ENCODE measurements around the gene RHOG. TPM values are rescaled to one million over a fixed set of nuclear protein-coding genes. Genes with fewer than 3 reads are reported as not detected.

Gene RHOG
- total and polyA plus RNA-seq, 9 of the 15 experiments (the other 6 are each of a cell fraction or from before 2014, with no cell fraction given) = 22.6 to 162 (median 80.3) TPM

DNA sequence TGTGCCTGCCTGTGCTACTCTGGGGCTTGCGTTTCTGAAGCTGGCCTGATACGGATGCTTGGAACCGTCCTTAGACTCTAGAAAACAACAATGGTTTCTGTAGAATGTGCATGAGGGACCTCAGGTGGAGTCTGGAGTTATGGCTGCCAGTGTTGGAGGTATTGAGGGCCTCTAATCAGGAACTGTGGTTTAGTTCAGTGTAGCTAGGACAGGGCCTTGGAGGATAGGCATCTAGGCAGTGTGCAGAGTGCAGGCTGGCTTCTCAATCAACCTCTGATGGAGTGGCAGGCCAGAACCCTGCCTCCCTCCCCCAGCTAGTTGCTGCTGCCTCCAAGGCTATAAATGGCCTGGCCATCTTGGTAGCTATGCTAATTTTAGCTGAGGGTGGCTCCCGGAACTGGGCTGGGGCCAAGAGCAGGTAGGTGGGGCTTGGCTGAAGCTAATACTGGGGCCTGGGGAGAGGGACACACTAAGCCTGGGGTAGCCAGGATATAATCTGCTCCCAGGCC, 18.7 kb upstream of the RHOG start (continued):
- peak; percentile 88 for TF ChIP-seq MEF2A (IDR thresholded peaks at IDR 0.05; ENCODE audit: control insufficient read depth, low read depth, low read length)
- TF ChIP-seq MEF2D (tag; conservative IDR thresholded peaks at IDR 0.05; ENCODE audit: low read depth) = peak; percentile 90
- TF ChIP-seq, protein P1, sequence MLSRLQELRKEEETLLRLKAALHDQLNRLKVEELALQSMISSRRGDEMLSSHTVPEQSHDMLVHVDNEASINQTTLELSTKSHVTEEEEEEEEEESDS (CRISPR knock-in tag; IDR thresholded peaks at IDR 0.05) = no peak
- TF ChIP-seq POU5F1 (IDR thresholded peaks at IDR 0.05; ENCODE audit: borderline replicate concordance, low read depth, low read length, partially characterized antibody) = no peak
- TF ChIP-seq CAMTA2 (CRISPR knock-in tag; conservative IDR thresholded peaks at IDR 0.05) = no peak
- TF ChIP-seq, protein P2, sequence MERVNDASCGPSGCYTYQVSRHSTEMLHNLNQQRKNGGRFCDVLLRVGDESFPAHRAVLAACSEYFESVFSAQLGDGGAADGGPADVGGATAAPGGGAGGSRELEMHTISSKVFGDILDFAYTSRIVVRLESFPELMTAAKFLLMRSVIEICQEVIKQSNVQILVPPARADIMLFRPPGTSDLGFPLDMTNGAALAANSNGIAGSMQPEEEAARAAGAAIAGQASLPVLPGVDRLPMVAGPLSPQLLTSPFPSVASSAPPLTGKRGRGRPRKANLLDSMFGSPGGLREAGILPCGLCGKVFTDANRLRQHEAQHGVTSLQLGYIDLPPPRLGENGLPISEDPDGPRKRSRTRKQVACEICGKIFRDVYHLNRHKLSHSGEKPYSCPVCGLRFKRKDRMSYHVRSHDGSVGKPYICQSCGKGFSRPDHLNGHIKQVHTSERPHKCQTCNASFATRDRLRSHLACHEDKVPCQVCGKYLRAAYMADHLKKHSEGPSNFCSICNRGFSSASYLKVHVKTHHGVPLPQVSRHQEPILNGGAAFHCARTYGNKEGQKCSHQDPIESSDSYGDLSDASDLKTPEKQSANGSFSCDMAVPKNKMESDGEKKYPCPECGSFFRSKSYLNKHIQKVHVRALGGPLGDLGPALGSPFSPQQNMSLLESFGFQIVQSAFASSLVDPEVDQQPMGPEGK (CRISPR knock-in tag; IDR thresholded peaks at IDR 0.05; ENCODE audit: borderline replicate concordance) = no peak
- no peak for TF ChIP-seq SRSF3 (IDR thresholded peaks at IDR 0.05; ENCODE audit: insufficient read depth, low read length)
- TF ChIP-seq DEAF1 (CRISPR knock-in tag; IDR thresholded peaks at IDR 0.05) = no peak
- no peak for TF ChIP-seq REST (IDR thresholded peaks at IDR 0.05; ENCODE audit: borderline replicate concordance)
- TF ChIP-seq REST (CRISPR knock-in tag; IDR thresholded peaks at IDR 0.05; ENCODE audit: low read depth) = no peak
- no peak; the same call in 1 of the 2 replicates for TF ChIP-seq TEAD4 (IDR thresholded peaks at IDR 0.05; ENCODE audit: low read length)
- TF ChIP-seq TEAD4 (CRISPR knock-in tag; IDR thresholded peaks at IDR 0.05; ENCODE audit: borderline replicate concordance) = no peak
- peak; percentile 35; the same call in 1 of the 2 replicates for TF ChIP-seq DPF2 (IDR thresholded peaks at IDR 0.05)
- TF ChIP-seq CBX5 (IDR thresholded peaks at IDR 0.05; ENCODE audit: borderline replicate concordance, low read depth) = no peak
- TF ChIP-seq MBD2 (IDR thresholded peaks at IDR 0.05; ENCODE audit: borderline replicate concordance, low read depth) = no peak
- TF ChIP-seq FOXJ3 (CRISPR knock-in tag; IDR thresholded peaks at IDR 0.05) = no peak
- TF ChIP-seq TBP (optimal IDR thresholded peaks at IDR 0.05; ENCODE audit: low read depth, low read length) = no peak

Data from K562 (cell line).